ENCODE data around the gene MMS19. TPM values are rescaled to one million over a fixed set of nuclear protein-coding genes. Genes with fewer than 3 reads are reported as not detected.
A peak's percentile ranks its signal among the peaks of the same experiment; 100 is the strongest.
"Not testable (repeated sequence)": the region's sequence is repeated elsewhere in the genome, so short reads cannot be mapped to it uniquely, and the experiment has no call there.

Gene MMS19
- total RNA-seq, 1 donor from 2014 or later = 88.1 TPM

- Mint-ChIP-seq H3K4me1 (no peaks in the 10 kb centered on the region), H3K27me3 (ENCODE audit: low read depth) (no peaks in the 10 kb centered on the region), H3K9me3 (no peaks in the 10 kb centered on the region), H3K4me3 (no peak overlapping the region), H3K36me3 (peaks cover 11% of the 10 kb centered on the region), H3K27ac (peak overlapping the region; percentile 34)
- TF ChIP-seq, protein P1, sequence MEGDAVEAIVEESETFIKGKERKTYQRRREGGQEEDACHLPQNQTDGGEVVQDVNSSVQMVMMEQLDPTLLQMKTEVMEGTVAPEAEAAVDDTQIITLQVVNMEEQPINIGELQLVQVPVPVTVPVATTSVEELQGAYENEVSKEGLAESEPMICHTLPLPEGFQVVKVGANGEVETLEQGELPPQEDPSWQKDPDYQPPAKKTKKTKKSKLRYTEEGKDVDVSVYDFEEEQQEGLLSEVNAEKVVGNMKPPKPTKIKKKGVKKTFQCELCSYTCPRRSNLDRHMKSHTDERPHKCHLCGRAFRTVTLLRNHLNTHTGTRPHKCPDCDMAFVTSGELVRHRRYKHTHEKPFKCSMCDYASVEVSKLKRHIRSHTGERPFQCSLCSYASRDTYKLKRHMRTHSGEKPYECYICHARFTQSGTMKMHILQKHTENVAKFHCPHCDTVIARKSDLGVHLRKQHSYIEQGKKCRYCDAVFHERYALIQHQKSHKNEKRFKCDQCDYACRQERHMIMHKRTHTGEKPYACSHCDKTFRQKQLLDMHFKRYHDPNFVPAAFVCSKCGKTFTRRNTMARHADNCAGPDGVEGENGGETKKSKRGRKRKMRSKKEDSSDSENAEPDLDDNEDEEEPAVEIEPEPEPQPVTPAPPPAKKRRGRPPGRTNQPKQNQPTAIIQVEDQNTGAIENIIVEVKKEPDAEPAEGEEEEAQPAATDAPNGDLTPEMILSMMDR (IDR thresholded peaks at IDR 0.05; ENCODE audit: unreplicated experiment) = no peak
- DNase-seq (ENCODE audit: low spot score in 2 of 2, unreplicated experiment in 2 of 2) = no peak
Observed at GRCh38 chr10:97483921-97484320, 14.3 kb downstream of the MMS19 start.

DNA sequence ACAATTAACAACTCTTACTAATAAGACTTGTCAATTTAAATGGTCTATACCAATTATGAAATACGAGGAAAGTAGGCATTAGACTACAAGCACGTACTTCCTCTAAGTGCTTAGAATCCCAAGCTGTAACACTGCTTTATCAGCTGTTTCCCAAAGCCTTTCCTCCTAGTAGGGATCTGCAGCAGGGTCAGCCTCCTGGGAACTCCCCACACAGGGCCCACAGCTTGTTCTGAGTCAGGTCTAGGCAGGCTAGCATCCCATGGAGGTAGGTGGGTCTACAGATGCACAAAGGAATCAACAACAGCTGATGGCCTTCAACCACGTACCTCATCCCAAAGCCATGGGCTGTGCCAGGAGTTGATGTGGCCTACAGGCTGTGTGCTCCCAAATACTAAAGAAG is 14.7 kb downstream of the MMS19 start:
- no peaks in the 10 kb centered on the region for H3K4me1 Mint-ChIP-seq
- TF ChIP-seq, protein P1 (IDR thresholded peaks at IDR 0.05; ENCODE audit: unreplicated experiment) = no peak
- H3K9me3 Mint-ChIP-seq = no peaks in the 10 kb centered on the region
- peaks cover 11% of the 10 kb centered on the region for H3K36me3 Mint-ChIP-seq
- H3K27ac Mint-ChIP-seq = peak overlapping the region; percentile 34
- no peaks in the 10 kb centered on the region for H3K27me3 Mint-ChIP-seq (ENCODE audit: low read depth)
- no peak overlapping the region for H3K4me3 Mint-ChIP-seq
- no peak for DNase-seq (ENCODE audit: low spot score in 2 of 2, unreplicated experiment in 2 of 2)

DNA sequence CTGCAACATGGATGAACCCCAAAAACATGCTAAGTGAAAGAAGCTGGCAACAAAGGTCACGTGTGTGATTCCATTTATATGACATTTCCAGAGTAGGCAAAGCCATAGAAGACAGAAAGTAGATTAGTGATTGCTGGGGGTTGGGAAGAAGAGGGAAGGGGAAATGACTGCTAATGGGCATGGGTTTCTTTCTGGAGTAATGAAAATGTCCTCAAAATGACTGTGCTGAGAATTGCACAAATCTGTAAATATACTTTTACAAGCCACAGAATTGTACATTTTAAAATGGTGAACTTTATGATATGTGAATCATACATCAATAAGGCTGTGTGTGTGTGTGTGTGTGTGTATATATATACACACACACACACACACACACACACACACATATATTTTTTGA is 15.8 kb downstream of the MMS19 start:
- H3K27ac Mint-ChIP-seq = no peak overlapping the region
- no peaks in the 10 kb centered on the region for H3K27me3 Mint-ChIP-seq (ENCODE audit: low read depth)
- no peak for DNase-seq (ENCODE audit: low spot score in 2 of 2, unreplicated experiment in 2 of 2)
- no peak overlapping the region for H3K4me3 Mint-ChIP-seq
- H3K4me1 Mint-ChIP-seq = no peaks in the 10 kb centered on the region
- TF ChIP-seq, protein P1 (IDR thresholded peaks at IDR 0.05; ENCODE audit: unreplicated experiment) = no peak
- H3K36me3 Mint-ChIP-seq = peaks cover 12% of the 10 kb centered on the region
- no peaks in the 10 kb centered on the region for H3K9me3 Mint-ChIP-seq

DNA sequence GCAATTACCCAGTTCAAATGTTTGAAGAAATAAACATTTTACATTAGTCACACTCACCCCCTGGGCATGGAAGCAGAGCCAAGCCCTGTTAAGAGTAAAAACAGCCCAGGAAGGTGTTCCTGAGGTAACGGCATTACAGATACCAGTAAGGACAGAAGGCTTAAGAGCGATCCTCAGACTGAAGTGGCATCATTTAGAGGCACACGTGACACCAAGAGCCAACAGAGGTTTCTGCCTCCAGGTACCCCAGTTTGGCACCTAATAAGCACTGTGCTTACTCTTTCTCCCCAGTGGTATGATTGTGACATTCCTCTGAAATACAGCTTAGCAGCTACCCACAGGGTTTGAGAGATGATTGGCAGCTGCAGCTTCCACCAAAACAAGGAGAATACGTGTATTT is 17.2 kb downstream of the MMS19 start:
- Mint-ChIP-seq H3K4me3 (no peak overlapping the region), H3K4me1 (no peaks in the 10 kb centered on the region), H3K27ac (no peak overlapping the region), H3K9me3 (no peaks in the 10 kb centered on the region), H3K36me3 (peaks cover 15% of the 10 kb centered on the region), H3K27me3 (ENCODE audit: low read depth) (no peaks in the 10 kb centered on the region)
- TF ChIP-seq, protein P1 (IDR thresholded peaks at IDR 0.05; ENCODE audit: unreplicated experiment) = no peak
- DNase-seq (ENCODE audit: low spot score in 2 of 2, unreplicated experiment in 2 of 2) = no peak

DNA sequence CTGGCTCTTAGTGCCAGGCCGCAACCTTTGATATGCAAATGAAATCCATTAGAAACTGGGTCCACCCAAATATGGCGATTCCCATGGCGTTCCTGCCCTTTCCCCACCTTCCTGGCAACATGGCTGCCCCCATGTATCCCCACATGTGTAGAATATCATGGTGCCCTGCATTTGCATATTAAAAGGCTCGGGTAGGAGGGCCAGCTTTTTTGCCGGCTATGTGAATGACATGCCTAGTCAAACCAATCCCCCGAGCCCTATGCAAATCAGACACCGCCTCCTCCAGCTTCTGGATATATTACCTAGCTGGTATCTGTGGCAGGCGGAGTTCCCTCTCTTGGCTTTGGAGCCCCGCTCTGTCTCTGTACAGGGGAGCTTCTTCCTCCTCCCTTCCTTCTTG is 18.3 kb downstream of the MMS19 start:
- no peak overlapping the region for H3K27ac Mint-ChIP-seq
- no peaks in the 10 kb centered on the region for H3K27me3 Mint-ChIP-seq (ENCODE audit: low read depth)
- no peak for DNase-seq (ENCODE audit: low spot score in 2 of 2, unreplicated experiment in 2 of 2)
- H3K4me1 Mint-ChIP-seq = no peaks in the 10 kb centered on the region
- no peak overlapping the region for H3K4me3 Mint-ChIP-seq
- peaks cover 20% of the 10 kb centered on the region for H3K36me3 Mint-ChIP-seq
- peaks cover 1% of the 10 kb centered on the region for H3K9me3 Mint-ChIP-seq
- TF ChIP-seq, protein P1 (IDR thresholded peaks at IDR 0.05; ENCODE audit: unreplicated experiment) = no peak

DNA sequence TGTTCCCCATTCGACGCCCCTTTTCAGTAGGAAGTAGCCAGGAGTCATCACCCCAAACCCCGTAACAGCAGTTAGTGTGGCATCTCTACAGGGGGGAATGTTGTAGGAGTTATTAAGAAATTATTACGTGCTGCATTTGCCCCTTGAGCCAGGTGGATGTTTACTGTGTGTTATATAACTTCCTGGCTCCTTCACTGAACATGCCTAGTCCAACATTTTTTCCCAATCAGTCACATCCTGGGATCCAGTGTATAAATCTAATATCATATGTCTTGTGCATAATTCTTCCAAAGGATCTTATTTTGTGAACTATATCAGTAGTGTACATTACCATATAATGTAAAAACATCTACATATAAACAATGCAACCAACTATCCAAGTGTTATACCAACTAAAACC is 18.8 kb downstream of the MMS19 start:
- H3K27ac Mint-ChIP-seq; H3K9me3 Mint-ChIP-seq; H3K4me1 Mint-ChIP-seq; DNase-seq (ENCODE audit: low spot score in 2 of 2, unreplicated experiment in 2 of 2); H3K4me3 Mint-ChIP-seq; H3K27me3 Mint-ChIP-seq (ENCODE audit: low read depth): not testable (repeated sequence)
- peaks cover 23% of the 10 kb centered on the region for H3K36me3 Mint-ChIP-seq

All from mesothelial cell of epicardium (in vitro differentiated cells).